DND-41 (cell line): ENCODE measurements around the gene KLF15.

Source experiments
- EZH2 ChIP-seq: IDR thresholded peaks from 3 replicates; pipeline ENCODE4 v1.6.1; 2012; ENCODE audit warnings: borderline replicate concordance, low read depth, mild to moderate bottlenecking, moderate library complexity, low read length, inconsistent platforms; ENCODE audit not compliant: severe bottlenecking
- TF ChIP-seq, protein P1 (sequence below): IDR thresholded peaks from 2 replicates; pipeline ENCODE4 v1.5.1; 2012; ENCODE audit warnings: borderline replicate concordance, low read length, moderate library complexity, mild to moderate bottlenecking; ENCODE audit not compliant: poor library complexity, severe bottlenecking; ENCODE audit errors: extremely low read depth

DNA sequence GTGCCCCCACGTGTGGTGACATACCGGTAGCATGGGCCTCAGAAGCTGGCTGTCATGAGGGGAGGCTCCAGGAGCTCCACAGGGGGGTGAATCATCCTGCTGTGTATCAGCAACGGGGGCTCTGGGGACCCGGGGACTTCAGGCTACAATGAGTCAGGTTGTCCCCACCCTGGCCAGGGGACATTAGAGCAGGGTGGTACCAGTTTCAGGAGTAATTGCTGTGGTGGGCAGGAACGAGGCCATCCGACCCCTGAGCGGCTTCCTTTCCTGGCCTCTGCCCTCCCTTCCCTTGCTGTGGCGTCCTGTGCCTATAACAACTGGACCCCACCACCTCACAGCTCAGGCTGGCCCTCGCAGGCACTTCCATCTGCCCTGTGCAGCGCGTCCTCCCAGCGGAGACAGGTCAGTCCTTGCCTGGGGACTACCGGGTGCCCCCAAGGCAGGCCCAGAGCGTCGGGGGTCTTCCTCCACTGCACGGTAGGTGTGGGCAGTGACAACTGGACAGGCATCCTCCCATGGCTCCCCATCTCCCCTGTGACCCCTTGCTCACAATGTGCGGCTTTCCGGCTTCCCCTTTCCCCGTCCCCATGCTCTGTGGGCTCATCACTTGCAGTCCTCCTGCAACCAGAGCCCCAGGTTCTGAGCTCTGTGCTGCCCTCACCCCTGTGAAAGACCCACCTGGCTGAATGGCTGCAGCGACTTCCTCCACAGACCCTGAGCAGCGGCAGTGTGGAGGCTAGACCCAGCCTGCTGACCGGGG, 57.0 kb downstream of the KLF15 start:
- TF ChIP-seq, protein P1, sequence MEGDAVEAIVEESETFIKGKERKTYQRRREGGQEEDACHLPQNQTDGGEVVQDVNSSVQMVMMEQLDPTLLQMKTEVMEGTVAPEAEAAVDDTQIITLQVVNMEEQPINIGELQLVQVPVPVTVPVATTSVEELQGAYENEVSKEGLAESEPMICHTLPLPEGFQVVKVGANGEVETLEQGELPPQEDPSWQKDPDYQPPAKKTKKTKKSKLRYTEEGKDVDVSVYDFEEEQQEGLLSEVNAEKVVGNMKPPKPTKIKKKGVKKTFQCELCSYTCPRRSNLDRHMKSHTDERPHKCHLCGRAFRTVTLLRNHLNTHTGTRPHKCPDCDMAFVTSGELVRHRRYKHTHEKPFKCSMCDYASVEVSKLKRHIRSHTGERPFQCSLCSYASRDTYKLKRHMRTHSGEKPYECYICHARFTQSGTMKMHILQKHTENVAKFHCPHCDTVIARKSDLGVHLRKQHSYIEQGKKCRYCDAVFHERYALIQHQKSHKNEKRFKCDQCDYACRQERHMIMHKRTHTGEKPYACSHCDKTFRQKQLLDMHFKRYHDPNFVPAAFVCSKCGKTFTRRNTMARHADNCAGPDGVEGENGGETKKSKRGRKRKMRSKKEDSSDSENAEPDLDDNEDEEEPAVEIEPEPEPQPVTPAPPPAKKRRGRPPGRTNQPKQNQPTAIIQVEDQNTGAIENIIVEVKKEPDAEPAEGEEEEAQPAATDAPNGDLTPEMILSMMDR = no peak
- no peak for TF ChIP-seq EZH2
